T-helper 1 cell (primary cell): ENCODE results near the gene ETV5.
A peak's percentile ranks its signal among the peaks of the same experiment; 100 is the strongest.

Source experiments
- DNase-seq, 5 donors: peaks; one replicate each; pipeline ENCODE4 v3.0.0-alpha.2; 2012 to 2020

The ETV5 gene

GRCh38 chr3:186121968-186122367, 13.1 kb upstream of the ETV5 start:
- DNase-seq = no peak

- DNase-seq = no peak
These were observed 12.4 kb upstream of the ETV5 start for GRCh38 chr3:186121278-186121677.

- no peak for DNase-seq
These were observed 10.6 kb upstream of the ETV5 start for GRCh38 chr3:186119499-186119898.

GRCh38 chr3:186118692-186119091, 9.8 kb upstream of the ETV5 start:
- DNase-seq = no peak

GRCh38 chr3:186117521-186118134, 8.7 kb upstream of the ETV5 start:
- DNase-seq = no peak

- DNase-seq = no peak
These were observed 6.5 kb upstream of the ETV5 start for GRCh38 chr3:186115239-186115996.

- DNase-seq = peak in 1 of 5 donors; percentile 31
These were observed 2.4 kb upstream of the ETV5 start for GRCh38 chr3:186110975-186111974.

- DNase-seq = no peak
These were observed 1.3 kb upstream of the ETV5 start for GRCh38 chr3:186109897-186110803.

GRCh38 chr3:186108106-186108940, 566 bp downstream of the ETV5 start:
- peak in 2 of 5 donors; percentile 12 to 24 for DNase-seq

- DNase-seq = peak in 2 of 5 donors; percentile 38 to 55
These were observed 1.4 kb downstream of the ETV5 start for GRCh38 chr3:186107215-186108105.

GRCh38 chr3:186105543-186105942, 3.3 kb downstream of the ETV5 start:
- DNase-seq = no peak

GRCh38 chr3:186102687-186103086, 6.2 kb downstream of the ETV5 start:
- no peak for DNase-seq

GRCh38 chr3:186100398-186100797, 8.5 kb downstream of the ETV5 start:
- no peak for DNase-seq

- DNase-seq = no peak
These were observed 9.7 kb downstream of the ETV5 start for GRCh38 chr3:186099178-186099577.

GRCh38 chr3:186098740-186099139, 10.1 kb downstream of the ETV5 start:
- DNase-seq = no peak

GRCh38 chr3:186097663-186098451, 11.0 kb downstream of the ETV5 start:
- no peak for DNase-seq

GRCh38 chr3:186097317-186097662, 11.6 kb downstream of the ETV5 start:
- no peak for DNase-seq

GRCh38 chr3:186096290-186096689, 12.6 kb downstream of the ETV5 start:
- no peak for DNase-seq

- DNase-seq = no peak
These were observed 13.3 kb downstream of the ETV5 start for GRCh38 chr3:186095561-186096081.
